Left colon (tissue), 2 donors: ENCODE results near the gene STYK1. TPM values are rescaled to one million over a fixed set of nuclear protein-coding genes. Genes with fewer than 3 reads are reported as not detected.
A peak's percentile ranks its signal among the peaks of the same experiment; 100 is the strongest.
"Not testable (repeated sequence)": the region's sequence is repeated elsewhere in the genome, so short reads cannot be mapped to it uniquely, and the experiment has no call there.

ENCODE experiments used
- ATAC-seq: fragments of 200-7000 bp; cut with Tn5 transposase; one replicate; pipeline ENCODE4 v1.9.1; 2020; ENCODE audit warnings: mild to moderate bottlenecking, moderate library complexity
- DNase-seq, 2 donors: peaks; one replicate each; pipeline ENCODE4 v3.0.0-alpha.2; 2020
- intact Hi-C, 2 donors: fragments of 100-400 bp; cut with DNase I in 1 of 2; cut with micrococcal nuclease in 1 of 2; formaldehyde crosslinking; loops; one replicate each; pipeline versions ENCODE4 v1.11.2 to v1.14.0; 2022; cut with DNase I, micrococcal nuclease
- total RNA-seq, 2 donors: library from RNA; stranded (reverse); fragmentation: NEBNext Ultra II Directional; extraction: Animal tissue kit (Norgen Biotek cat#: 25700); gene quantifications; one replicate each; pipeline ENCODE4 v1.2.1, GENCODE V29; 2021
- donor health status: DM: no; HTN: no; CAD: no.
- donor health status: DM: yes; HTN: yes; CAD: no.

The STYK1 gene
- total RNA-seq, 2 donors from 2014 or later, result 36.3 to 41.9 TPM

DNA sequence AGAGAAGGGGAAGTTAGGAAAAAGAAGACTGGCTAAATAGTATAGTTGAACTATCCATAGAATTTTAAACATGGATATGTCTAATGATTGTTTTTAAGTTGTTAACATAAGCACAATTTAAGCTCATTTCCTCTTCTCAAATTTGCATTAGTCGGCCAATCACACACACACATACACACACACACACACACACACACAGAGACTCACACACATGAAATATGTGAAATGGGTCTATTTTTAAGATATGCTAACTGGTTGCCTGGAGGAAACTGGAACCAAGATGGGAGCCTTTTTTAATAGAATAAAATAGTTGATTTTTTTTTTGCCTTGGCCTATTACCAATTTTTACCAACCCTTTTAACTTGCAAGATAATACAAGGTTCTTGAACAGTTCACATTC lies 24.0 kb upstream of the STYK1 start:
- no peak for ATAC-seq
- DNase-seq, result no peak
- intact Hi-C loops, result no loop called here

DNA sequence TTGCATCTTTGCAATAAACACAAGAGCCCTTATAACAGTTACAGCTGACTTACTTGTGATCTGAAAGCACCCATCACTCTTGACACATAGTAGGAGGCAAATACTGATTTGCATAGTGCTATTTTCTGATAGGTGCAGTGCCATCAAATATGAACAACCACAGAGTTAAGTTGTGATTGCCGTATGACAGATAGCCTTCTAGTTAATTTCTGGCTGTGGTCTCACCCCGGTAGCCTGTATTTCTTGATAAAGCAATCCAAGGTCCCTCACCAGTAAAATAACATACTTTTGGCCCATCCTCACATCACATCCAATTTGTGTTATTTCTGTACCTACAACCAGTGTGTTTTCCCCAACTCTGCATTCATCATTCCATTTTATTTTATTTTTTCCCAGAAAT lies 23.3 kb upstream of the STYK1 start:
- intact Hi-C loops, result no loop called here

GRCh38 chr12:10690906-10691305 lies 17.1 kb upstream of the STYK1 start:
- intact Hi-C loops, result no loop called here
- ATAC-seq, result no peak

More for the DNA sequence above, 23.3 kb upstream of the STYK1 start:
- ATAC-seq (no peak), DNase-seq (no peak)

DNA sequence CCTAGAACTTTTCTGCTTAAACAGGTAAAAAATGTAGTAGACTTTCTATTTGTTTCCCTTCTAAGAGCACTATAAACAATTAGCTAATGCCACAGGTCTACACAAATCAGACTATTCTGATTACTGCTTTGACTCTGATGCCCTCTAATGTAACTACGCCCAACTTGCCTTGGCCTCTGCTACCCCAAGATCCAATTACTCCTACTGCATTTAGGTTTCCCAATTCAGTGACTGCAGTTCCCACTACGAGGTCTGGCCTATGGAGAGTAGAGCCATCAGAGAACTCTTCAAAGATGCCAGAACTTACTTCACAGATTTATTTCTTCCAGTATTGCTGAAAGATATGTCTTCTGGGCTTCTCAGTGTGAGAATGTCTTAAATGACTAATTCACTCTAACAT lies 15.3 kb upstream of the STYK1 start:
- ATAC-seq (no peak), DNase-seq (no peak)
- intact Hi-C loops, result no loop called here

More at GRCh38 chr12:10690906-10691305, 17.1 kb upstream of the STYK1 start:
- DNase-seq, result no peak

DNA sequence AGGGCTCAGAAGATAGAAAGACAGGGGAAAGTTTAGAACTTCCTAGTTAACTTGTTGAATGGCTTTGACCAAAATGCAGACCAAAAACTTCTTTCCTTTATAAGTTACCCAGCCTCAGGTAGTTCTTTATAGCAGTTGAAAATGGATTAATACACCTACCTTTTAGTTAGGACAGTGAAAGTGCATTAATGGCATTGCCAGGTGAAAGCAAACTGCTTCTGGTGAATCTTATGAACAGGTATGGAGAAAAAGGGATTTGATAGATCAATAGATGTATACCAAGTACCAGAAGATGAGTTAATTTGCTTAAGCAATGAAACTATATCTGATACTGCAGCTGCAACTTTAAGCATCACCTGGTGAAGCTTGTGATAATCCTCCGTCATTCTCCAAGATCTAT lies 14.2 kb upstream of the STYK1 start:
- DNase-seq, result no peak
- no peak for ATAC-seq
- intact Hi-C loops, result no loop called here

DNA sequence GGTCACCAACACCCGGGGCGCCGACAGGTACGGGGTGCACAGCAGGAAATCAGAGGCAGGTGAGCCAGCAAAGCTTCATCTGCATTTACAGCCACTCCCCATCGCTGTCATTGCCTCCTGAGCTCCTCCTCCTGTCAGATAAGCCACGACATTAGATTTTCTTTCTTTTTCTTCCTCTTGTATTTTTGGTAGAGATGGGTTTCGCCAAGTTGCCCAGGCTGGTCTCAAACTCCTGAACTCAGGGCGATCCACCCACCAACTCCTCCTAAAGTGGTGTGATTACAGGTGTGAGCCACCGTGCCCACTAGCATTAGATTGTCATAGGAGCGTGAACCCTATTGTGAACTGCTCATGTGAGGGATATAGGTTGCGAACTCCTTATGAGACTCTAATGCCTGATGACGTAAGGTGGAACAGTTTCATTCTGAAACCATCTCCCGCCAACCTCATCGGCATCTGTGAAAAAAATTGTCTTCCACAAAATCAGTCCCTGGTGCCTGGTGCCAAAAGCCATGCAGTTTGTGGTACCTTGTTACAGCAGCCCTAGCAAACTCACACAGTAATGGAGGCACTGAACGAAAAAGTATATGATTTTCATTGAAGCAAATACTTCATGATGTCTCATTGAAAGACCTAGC lies 1.5 kb downstream of the STYK1 start:
- DNase-seq, result peak; percentile 72 to 84
- intact Hi-C loops, result no loop called here
- peak; percentile 70 for ATAC-seq

GRCh38 chr12:10669533-10669932 lies 4.3 kb downstream of the STYK1 start:
- DNase-seq, result no peak
- intact Hi-C loops, result no loop called here
- ATAC-seq, result no peak

- ATAC-seq (peak; percentile 39), DNase-seq (no peak)
These were observed 5.3 kb downstream of the STYK1 start for GRCh38 chr12:10668526-10668925.

DNA sequence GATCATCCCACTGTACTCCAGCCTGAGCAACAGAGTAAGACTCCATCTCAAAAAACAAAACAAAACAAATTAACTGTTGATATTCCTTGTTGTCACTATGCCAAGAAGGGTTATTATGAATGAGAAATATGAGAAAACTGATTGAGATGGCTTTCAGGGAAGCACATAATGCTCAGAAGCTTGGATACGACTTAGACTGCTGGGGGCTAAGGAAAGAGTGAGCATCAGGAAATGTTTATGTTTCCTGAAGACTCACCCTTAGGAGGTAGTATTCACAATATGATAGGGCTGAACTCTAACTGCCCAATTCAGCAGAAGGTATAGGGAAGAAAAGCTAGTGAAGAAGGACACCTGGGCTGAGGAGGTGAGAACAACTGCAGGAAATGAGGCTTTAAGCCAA lies 6.3 kb downstream of the STYK1 start:
- DNase-seq (no peak), ATAC-seq (no peak)
- intact Hi-C loops, result no loop called here

More at GRCh38 chr12:10668526-10668925, 5.3 kb downstream of the STYK1 start:
- intact Hi-C loops, result no loop called here

DNA sequence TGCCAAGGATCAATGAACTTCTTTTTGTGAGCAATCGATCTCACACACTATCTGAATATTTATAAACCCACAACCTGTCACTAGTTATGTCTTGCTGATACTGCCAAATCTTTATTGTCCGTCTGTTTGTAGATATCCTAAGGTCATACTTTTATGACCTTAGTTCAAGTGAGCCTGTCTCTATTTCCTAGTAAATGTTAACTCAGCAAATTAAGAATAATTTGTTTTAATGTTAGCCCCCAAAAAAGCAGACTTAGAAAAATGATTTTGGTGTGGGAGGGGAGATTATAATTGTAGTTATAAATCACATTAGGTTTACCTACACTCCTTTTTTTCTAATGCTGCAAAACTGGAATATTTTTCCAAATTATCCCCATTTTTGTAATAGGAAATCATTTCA lies 9.4 kb downstream of the STYK1 start:
- intact Hi-C loops, result no loop called here
- no peak for ATAC-seq
- DNase-seq, result no peak

DNA sequence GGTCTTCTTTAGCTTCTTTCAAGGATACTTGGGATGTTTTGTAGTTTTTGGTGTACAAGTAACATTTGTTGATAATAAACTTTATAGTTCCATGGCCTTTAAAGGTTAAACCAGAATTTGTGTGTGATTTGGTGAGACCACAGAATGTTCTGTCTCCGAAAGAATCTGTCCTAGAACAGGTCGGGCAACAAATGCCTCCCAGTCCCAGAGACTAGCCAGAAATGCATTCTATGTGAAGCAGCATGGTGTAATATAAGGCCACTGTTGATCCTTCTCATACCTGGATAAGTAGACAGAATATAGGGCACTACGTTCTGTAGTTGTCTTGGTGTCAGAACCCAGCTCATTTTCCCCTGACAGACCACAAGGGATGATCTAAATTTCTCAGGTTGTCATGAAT lies 10.0 kb downstream of the STYK1 start:
- no peak for ATAC-seq
- intact Hi-C loops, result no loop called here

DNA sequence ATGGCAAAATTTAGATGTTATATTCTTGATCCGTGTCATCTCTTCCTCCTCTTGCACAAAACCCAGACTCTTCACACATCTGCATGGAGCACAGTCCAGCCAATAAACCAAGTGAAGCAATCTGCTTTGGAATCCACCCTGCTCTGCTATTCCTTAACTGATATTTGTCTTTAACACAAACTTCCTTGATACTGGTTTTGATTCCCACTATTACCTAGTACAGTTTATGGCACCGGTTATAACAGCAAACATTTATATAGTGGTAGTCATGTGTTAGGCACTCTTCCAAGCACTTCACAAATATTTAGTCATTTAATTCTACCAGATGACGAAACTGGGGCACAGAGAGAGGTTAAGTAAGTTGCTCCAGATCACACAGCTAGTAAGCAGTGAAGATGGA lies 12.5 kb downstream of the STYK1 start:
- intact Hi-C loops, result no loop called here
- DNase-seq, result peak in 1 of 2 donors; percentile 54
- ATAC-seq, result peak; percentile 97

More for the DNA sequence above, 10.0 kb downstream of the STYK1 start:
- DNase-seq, result no peak

DNA sequence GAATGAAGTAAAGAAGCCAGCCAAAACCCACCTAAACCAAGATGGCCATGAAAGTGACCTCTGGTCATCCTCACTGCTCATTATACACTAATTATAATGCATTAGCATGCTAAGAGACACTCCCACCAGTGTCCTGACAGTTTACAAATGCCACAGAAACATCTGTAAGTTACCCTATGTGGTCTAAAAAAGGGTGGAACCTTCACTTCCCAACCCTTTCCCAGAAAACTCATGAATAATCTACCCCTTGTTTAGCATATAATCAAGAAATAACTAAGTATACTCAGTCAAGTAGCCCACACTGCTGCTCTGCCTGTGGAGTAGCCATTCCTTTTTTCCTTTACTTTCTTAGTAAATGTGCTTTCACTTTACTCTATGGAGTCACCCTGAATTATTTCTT lies 19.8 kb downstream of the STYK1 start:
- ATAC-seq, result no peak
- DNase-seq, result no peak
- intact Hi-C loops, result no loop called here

- ATAC-seq, result no peak
These were observed 21.7 kb downstream of the STYK1 start for GRCh38 chr12:10652192-10652591.

GRCh38 chr12:10646576-10646975 lies 27.3 kb downstream of the STYK1 start:
- intact Hi-C loops, ATAC-seq: not testable (repeated sequence)

More at GRCh38 chr12:10652192-10652591, 21.7 kb downstream of the STYK1 start:
- intact Hi-C loops, result no loop called here
- DNase-seq, result no peak

GRCh38 chr12:10645910-10646309 lies 27.9 kb downstream of the STYK1 start:
- intact Hi-C loops, result no loop called here
- ATAC-seq (no peak), DNase-seq (no peak)

More at GRCh38 chr12:10646576-10646975, 27.3 kb downstream of the STYK1 start:
- not testable (repeated sequence) for DNase-seq

GRCh38 chr12:10641735-10642500 lies 31.9 kb downstream of the STYK1 start:
- DNase-seq (peak in 1 of 2 donors; percentile 67), ATAC-seq (peak; percentile 81)
- intact Hi-C loops, result no loop called here

DNA sequence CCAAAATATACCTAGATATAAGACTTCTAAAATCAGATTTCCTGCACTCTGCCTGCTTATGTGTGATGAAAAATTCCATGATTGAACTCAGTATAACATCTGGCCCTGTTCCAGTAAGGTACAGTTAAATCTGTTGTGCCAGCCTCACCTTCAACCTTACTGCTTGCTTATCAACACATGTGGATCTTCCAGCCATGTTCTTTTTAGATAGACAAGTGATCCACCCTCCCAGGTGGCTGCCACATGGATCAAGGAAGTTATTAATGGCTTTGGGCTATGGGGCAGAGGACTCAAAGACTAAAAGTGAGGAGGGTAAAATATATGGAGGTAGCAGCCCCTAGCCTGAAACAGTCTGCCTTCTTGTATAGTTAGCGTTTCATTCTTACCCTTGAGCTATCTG lies 35.1 kb downstream of the STYK1 start:
- intact Hi-C loops, result no loop called here
- DNase-seq, result peak in 1 of 2 donors; percentile 55
- ATAC-seq, result peak; percentile 56

DNA sequence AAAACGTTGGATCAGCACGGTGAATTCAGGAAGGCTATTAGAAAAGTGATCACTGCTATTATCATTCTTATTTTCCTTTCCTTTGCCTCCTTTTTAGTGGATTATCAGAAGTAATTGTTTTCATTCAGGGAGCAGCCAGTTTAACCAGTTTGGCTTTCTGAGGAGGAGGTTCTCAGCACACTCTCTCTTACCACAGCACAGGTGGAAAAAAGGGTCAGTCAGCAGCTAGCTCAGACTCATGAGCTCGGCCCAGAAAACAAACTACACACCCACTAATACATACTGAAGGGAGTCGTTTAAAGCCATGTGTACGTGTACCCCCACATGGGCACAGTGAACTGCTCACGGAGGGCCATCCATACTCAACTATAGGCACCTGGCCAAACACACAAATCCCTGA lies 37.2 kb downstream of the STYK1 start:
- no peak for DNase-seq
- peak; percentile 58 for ATAC-seq
- intact Hi-C loops, result no loop called here

DNA sequence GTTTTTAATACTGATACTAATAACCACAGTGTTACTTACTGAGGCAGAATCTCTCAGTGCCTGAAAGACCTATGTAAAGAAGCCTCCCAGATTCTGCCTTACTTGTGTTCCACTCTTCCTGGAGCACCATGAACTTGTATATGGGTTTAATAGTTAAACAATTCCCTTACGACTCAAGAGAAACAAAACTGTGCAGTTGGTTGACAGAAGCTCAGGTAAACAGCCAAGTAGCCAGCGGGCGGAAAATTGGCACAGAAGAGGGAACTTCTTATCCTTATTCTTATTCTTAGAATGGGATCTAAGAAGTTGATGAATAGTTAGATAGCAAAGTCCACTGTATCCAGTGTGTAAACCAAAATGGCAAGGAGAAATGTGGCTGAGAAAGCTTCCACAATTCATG lies 37.7 kb downstream of the STYK1 start:
- ATAC-seq (peak; percentile 55), DNase-seq (peak in 1 of 2 donors; percentile 53)
- intact Hi-C loops, result no loop called here
